ENCODE measurements around the gene LAMA1. TPM values are rescaled to one million over a fixed set of nuclear protein-coding genes. Genes with fewer than 3 reads are reported as not detected.

The LAMA1 gene
- total RNA-seq, 2 experiments from 2014 or later, result not detected

GRCh38 chr18:7096838-7097237 is 20.8 kb downstream of the LAMA1 start:
- no peaks in the 10 kb centered on the region for H3K36me3 Mint-ChIP-seq (ENCODE audit: low read depth)
- CTCF ChIA-PET, result interaction anchor here (0.6 kb wide), 1 partner anchor 223 kb away, joined by 3 read pairs; no protein-coding TSS in a partner anchor
- POLR2A ChIA-PET, result no interaction called here
- H3K4me1 Mint-ChIP-seq, result no peaks in the 10 kb centered on the region
- peaks cover 3% of the 10 kb centered on the region for H3K9me3 Mint-ChIP-seq (ENCODE audit: low read depth)
- H3K27ac Mint-ChIP-seq, result no peak overlapping the region
- intact Hi-C loops (cut with DNase I, micrococcal nuclease), result no loop called here
- no peak overlapping the region for H3K4me3 Mint-ChIP-seq
- H3K27me3 Mint-ChIP-seq, result peaks cover 2% of the 10 kb centered on the region
- ATAC-seq (no peak), DNase-seq (no peak)

- Mint-ChIP-seq H3K27me3 (peaks cover 2% of the 10 kb centered on the region), H3K36me3 (ENCODE audit: low read depth) (no peaks in the 10 kb centered on the region), H3K4me3 (no peak overlapping the region), H3K27ac (no peak overlapping the region), H3K9me3 (ENCODE audit: low read depth) (peaks cover 3% of the 10 kb centered on the region), H3K4me1 (no peaks in the 10 kb centered on the region)
- intact Hi-C loops (cut with DNase I, micrococcal nuclease), result no loop called here
- ATAC-seq (no peak), DNase-seq (no peak)
- ChIA-PET CTCF (no interaction called here), POLR2A (no interaction called here)
Observed at GRCh38 chr18:7094427-7094826, 23.2 kb downstream of the LAMA1 start.

- Mint-ChIP-seq H3K9me3 (ENCODE audit: low read depth) (peaks cover 3% of the 10 kb centered on the region), H3K4me3 (no peak overlapping the region)
Observed at GRCh38 chr18:7090771-7091170, 26.8 kb downstream of the LAMA1 start.

GRCh38 chr18:7089369-7089768 is 28.2 kb downstream of the LAMA1 start:
- POLR2A ChIA-PET, result no interaction called here
- no peak overlapping the region for H3K4me3 Mint-ChIP-seq
- H3K4me1 Mint-ChIP-seq, result no peaks in the 10 kb centered on the region
- intact Hi-C loops (cut with DNase I, micrococcal nuclease), result no loop called here
- DNase-seq (no peak), ATAC-seq (no peak)
- H3K27ac Mint-ChIP-seq, result no peak overlapping the region
- no peaks in the 10 kb centered on the region for H3K36me3 Mint-ChIP-seq (ENCODE audit: low read depth)
- peaks cover 4% of the 10 kb centered on the region for H3K27me3 Mint-ChIP-seq
- H3K9me3 Mint-ChIP-seq (ENCODE audit: low read depth), result peaks cover 3% of the 10 kb centered on the region
- CTCF ChIA-PET, result interaction anchor here (1.2 kb wide), 1 partner anchor 35 kb away, joined by 3 read pairs; no protein-coding TSS in a partner anchor

More at GRCh38 chr18:7090771-7091170, 26.8 kb downstream of the LAMA1 start:
- H3K27ac Mint-ChIP-seq, result no peak overlapping the region
- H3K36me3 Mint-ChIP-seq (ENCODE audit: low read depth), result no peaks in the 10 kb centered on the region
- POLR2A ChIA-PET, result no interaction called here
- peaks cover 4% of the 10 kb centered on the region for H3K27me3 Mint-ChIP-seq
- ATAC-seq (no peak), DNase-seq (no peak)
- CTCF ChIA-PET, result no interaction called here
- intact Hi-C loops (cut with DNase I, micrococcal nuclease), result no loop called here
- no peaks in the 10 kb centered on the region for H3K4me1 Mint-ChIP-seq

GRCh38 chr18:7084080-7085065 is 33.2 kb downstream of the LAMA1 start:
- Mint-ChIP-seq H3K4me3 (no peak overlapping the region), H3K4me1 (no peaks in the 10 kb centered on the region), H3K27me3 (peaks cover 2% of the 10 kb centered on the region), H3K27ac (no peak overlapping the region), H3K9me3 (ENCODE audit: low read depth) (no peaks in the 10 kb centered on the region), H3K36me3 (ENCODE audit: low read depth) (no peaks in the 10 kb centered on the region)
- ATAC-seq, result no peak
- ChIA-PET CTCF (interaction anchor here (0.8 kb wide), 1 partner anchor 164 kb away, joined by 3 read pairs; no protein-coding TSS in a partner anchor), POLR2A (no interaction called here)
- intact Hi-C loops (cut with DNase I, micrococcal nuclease), result no loop called here
- DNase-seq, result no peak

- ATAC-seq (no peak), DNase-seq (no peak)
- Mint-ChIP-seq H3K36me3 (ENCODE audit: low read depth) (no peaks in the 10 kb centered on the region), H3K9me3 (ENCODE audit: low read depth) (no peaks in the 10 kb centered on the region), H3K27ac (no peak overlapping the region), H3K4me1 (no peaks in the 10 kb centered on the region), H3K4me3 (no peak overlapping the region), H3K27me3 (peaks cover 2% of the 10 kb centered on the region)
- intact Hi-C loops (cut with DNase I, micrococcal nuclease), result no loop called here
- ChIA-PET POLR2A (no interaction called here), CTCF (interaction anchor here (0.6 kb wide), 1 partner anchor 241 kb away, joined by 3 read pairs; no protein-coding TSS in a partner anchor)
Observed at GRCh38 chr18:7082671-7083070, 34.9 kb downstream of the LAMA1 start.

- Mint-ChIP-seq H3K27ac (no peak overlapping the region), H3K4me1 (no peaks in the 10 kb centered on the region), H3K9me3 (ENCODE audit: low read depth) (no peaks in the 10 kb centered on the region), H3K4me3 (no peak overlapping the region), H3K27me3 (no peaks in the 10 kb centered on the region), H3K36me3 (ENCODE audit: low read depth) (no peaks in the 10 kb centered on the region)
- DNase-seq, result no peak
- POLR2A ChIA-PET, result no interaction called here
- intact Hi-C loops (cut with DNase I, micrococcal nuclease), result no loop called here
- CTCF ChIA-PET, result no interaction called here
- ATAC-seq, result no peak
Observed at GRCh38 chr18:7079231-7079630, 38.4 kb downstream of the LAMA1 start.

GRCh38 chr18:7072593-7072992 is 45.0 kb downstream of the LAMA1 start:
- ATAC-seq (no peak), DNase-seq (no peak)
- intact Hi-C loops (cut with DNase I, micrococcal nuclease), result no loop called here
- peaks cover 2% of the 10 kb centered on the region for H3K27me3 Mint-ChIP-seq
- CTCF ChIA-PET, result interaction anchor here (0.6 kb wide), 1 partner anchor 16 kb away, joined by 3 read pairs; no protein-coding TSS in a partner anchor
- H3K36me3 Mint-ChIP-seq (ENCODE audit: low read depth), result no peaks in the 10 kb centered on the region
- no peaks in the 10 kb centered on the region for H3K4me1 Mint-ChIP-seq
- no peak overlapping the region for H3K4me3 Mint-ChIP-seq
- H3K9me3 Mint-ChIP-seq (ENCODE audit: low read depth), result no peaks in the 10 kb centered on the region
- H3K27ac Mint-ChIP-seq, result no peak overlapping the region
- POLR2A ChIA-PET, result no interaction called here

GRCh38 chr18:7071600-7071999 is 46.0 kb downstream of the LAMA1 start:
- H3K27me3 Mint-ChIP-seq, result peaks cover 2% of the 10 kb centered on the region
- ChIA-PET POLR2A (no interaction called here), CTCF (no interaction called here)
- intact Hi-C loops (cut with DNase I, micrococcal nuclease), result no loop called here
- H3K36me3 Mint-ChIP-seq (ENCODE audit: low read depth), result no peaks in the 10 kb centered on the region
- H3K4me1 Mint-ChIP-seq, result no peaks in the 10 kb centered on the region
- no peak overlapping the region for H3K4me3 Mint-ChIP-seq
- no peaks in the 10 kb centered on the region for H3K9me3 Mint-ChIP-seq (ENCODE audit: low read depth)
- H3K27ac Mint-ChIP-seq, result no peak overlapping the region
- ATAC-seq, result no peak
- DNase-seq, result no peak

- no peak for DNase-seq
- no peak overlapping the region for H3K4me3 Mint-ChIP-seq
- no peak overlapping the region for H3K27ac Mint-ChIP-seq
- POLR2A ChIA-PET, result no interaction called here
- no peaks in the 10 kb centered on the region for H3K9me3 Mint-ChIP-seq (ENCODE audit: low read depth)
- H3K4me1 Mint-ChIP-seq, result no peaks in the 10 kb centered on the region
- ATAC-seq, result no peak
- peaks cover 2% of the 10 kb centered on the region for H3K27me3 Mint-ChIP-seq
- intact Hi-C loops (cut with DNase I, micrococcal nuclease), result no loop called here
- H3K36me3 Mint-ChIP-seq (ENCODE audit: low read depth), result no peaks in the 10 kb centered on the region
- CTCF ChIA-PET, result no interaction called here
Observed at GRCh38 chr18:7070466-7070865, 47.1 kb downstream of the LAMA1 start.

GRCh38 chr18:7068871-7069590 is 48.6 kb downstream of the LAMA1 start:
- Mint-ChIP-seq H3K9me3 (ENCODE audit: low read depth) (no peaks in the 10 kb centered on the region), H3K4me1 (no peaks in the 10 kb centered on the region), H3K4me3 (no peak overlapping the region), H3K27me3 (peaks cover 2% of the 10 kb centered on the region), H3K27ac (no peak overlapping the region), H3K36me3 (ENCODE audit: low read depth) (no peaks in the 10 kb centered on the region)
- intact Hi-C loops (cut with DNase I, micrococcal nuclease), result loop anchor here in 1 of 2 experiments (10.0 kb wide), 1 partner anchor 56 kb away; no protein-coding TSS in a partner anchor
- ChIA-PET POLR2A (no interaction called here), CTCF (interaction anchor here (0.6 kb wide), 1 partner anchor 629 kb away, joined by 3 read pairs; no protein-coding TSS in a partner anchor)
- ATAC-seq (no peak), DNase-seq (no peak)

Measured in activated CD4-positive, alpha-beta T cell treated with anti-CD3 and anti-CD28 coated beads for 36 hours (primary cell).